Pons (tissue), 1 donor: ENCODE data around the gene UGT2B10.
"Not testable (repeated sequence)": the region's sequence is repeated elsewhere in the genome, so short reads cannot be mapped to it uniquely, and the experiment has no call there.

Source experiments
- DNase-seq: peaks from one replicate; pipeline ENCODE4 v3.0.0-alpha.2; 2016; ENCODE audit warnings: low spot score

UGT2B10 gene

DNA sequence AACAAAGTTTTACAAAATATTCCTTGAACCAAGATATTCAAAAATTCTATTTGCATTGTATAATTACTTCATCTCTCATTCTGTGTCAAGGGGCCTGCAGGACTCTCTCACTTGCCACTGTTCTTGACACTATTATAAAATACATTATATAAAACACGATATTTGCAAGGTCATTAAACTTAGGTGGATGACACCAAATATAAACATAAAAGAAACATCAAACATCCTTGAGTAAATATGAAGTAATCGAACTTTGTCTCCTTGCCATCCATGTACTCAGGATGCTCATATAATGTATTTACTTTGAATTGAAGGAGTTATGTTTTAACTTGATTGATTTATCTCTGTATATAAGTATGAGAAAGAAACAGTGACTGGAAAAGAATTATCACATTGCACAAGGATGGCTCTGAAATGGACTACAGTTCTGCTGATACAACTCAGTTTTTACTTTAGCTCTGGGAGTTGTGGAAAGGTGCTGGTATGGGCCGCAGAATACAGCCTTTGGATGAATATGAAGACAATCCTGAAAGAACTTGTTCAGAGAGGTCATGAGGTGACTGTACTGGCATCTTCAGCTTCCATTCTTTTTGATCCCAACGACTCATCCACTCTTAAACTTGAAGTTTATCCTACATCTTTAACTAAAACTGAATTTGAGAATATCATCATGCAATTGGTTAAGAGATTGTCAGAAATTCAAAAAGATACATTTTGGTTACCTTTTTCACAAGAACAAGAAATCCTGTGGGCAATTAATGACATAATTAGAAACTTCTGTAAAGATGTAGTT lies at the start of gene UGT2B10:
TSS of gene UGT2B10 (plus strand) at position 378 of the 793 bp plus-strand sequence. CDS start at position 404, 26 bp downstream.
- DNase-seq: not testable (repeated sequence)

DNA sequence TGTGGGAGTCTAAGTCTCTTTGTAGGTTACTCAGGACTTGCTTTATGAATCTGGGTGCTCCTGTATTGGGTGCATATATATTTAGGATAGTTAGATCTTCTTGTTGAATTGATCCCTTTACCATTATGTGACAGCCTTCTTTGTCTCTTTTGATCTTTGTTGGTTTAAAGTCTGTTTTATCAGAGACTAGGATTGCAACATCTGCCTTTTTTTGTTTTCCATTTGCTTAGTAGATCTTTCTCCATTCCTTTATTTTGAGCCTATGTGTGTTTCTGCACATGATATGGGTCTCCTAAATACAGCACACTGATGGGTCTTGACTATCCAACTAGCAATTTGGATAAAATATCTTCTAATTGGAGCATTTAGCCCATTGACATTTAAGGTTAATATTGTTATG lies 44.0 kb upstream of the UGT2B10 start:
- not testable (repeated sequence) for DNase-seq

DNA sequence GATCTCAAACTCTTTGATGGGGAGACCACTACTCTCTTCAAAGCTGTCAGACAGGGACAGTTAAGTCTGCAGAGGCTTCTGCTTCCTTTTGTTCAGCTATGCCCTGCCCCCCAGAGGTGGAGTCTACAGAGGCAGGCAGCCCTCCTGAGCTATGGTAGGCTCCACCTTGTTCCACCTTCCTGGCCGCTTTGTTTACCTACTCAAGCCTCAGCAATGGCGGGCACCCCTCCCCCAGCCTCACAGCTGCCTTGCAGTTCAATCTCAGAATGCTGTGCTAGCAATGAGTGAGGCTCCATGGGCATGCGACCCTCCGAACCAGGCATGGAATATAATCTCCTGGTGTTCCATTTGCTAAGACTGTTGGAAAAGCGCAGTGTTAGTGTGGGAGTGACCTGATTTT lies 42.1 kb upstream of the UGT2B10 start:
- DNase-seq: no peak

DNA sequence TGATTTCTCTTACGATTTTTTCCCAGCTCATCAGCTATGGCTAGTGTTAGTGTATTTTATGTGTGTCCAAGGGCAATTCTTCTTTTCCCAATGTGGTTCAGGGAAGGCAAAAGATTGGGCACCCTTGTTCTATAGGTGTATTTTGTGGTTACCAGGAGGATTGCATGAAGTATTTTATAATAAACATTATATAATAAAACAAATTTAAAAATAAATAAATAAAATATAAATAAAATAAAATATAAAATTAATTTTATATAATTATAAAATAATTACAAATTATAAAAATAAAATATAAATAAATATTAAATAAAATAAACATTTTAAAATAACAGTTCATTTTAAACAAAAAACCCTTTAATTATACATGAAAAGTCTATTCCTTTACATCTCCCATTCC lies 35.6 kb upstream of the UGT2B10 start:
- DNase-seq: no peak

DNA sequence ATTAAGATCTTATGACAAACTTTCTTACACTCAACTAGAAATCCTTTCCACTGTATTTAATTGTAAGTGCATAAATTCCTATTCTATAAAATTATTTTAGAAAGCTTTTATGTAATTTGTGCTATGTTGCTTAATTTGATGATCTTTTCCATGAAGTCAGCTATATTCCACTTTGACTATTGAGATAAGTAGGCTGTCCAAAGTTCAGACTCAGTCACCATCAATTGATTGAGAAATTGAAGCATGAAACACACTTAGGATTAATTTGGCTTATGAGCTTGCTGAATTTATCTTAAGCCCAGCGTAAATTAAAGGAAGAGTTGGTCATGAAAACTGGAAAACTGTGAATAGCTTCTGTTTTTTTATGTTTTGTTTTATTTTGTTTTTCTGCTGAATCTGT lies 18.7 kb upstream of the UGT2B10 start:
- DNase-seq: no peak

DNA sequence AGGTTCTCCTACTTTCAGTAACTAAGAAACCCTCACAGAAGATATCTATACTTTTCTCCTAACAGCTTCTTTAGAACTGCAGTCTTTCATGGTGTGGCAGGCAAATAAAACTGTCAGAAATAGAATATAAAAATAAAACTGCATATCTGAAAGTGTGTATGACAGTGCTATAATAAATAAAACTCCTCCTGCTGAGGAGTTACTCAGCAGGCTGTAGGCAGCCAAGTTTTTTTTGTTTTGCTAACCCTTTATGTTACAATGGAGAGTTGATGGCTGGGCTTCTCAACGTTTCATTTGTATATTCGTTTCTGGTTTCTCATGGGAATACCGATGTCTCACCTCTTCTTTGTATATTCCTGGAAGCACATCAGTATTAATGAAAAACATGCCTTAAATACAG lies 18.2 kb upstream of the UGT2B10 start:
- no peak for DNase-seq

DNA sequence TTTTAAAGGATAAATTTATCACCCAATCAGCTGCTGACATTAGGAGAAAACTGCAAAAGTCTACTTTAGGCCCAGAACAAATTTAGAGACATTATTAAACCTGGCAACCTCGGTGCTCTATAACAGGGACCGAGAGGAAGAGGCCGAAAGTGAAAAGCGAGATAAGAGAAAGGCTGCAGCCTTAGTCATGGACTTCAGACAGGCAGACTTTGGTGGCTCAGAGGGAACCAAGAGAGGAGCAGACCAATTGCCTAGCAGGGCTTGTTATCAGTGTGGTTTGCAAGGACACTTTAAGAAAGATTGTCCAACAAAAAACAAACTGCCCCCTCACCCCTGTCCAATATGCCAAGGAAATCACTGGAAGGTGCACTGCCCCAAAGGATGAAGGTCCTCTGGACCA lies 12.8 kb upstream of the UGT2B10 start:
- DNase-seq: no peak

DNA sequence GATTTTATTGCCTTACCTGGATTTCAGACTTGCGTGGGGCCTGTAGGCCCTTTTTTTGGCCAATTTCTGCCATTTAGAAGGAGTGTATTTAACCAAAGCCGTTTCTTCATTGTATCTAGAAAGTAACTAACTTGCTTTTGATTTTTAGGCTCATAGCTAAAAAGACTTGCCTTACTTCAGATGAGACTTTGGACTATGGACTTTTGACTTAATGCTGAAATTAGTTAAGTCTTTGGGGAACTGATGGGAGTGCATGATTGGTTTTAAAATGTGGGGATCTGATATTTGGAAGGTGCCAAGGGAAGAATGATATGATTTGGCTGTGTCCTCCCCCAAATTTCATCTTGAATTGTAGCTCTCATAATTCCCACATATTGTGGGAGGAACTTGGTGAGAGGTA lies 7.7 kb upstream of the UGT2B10 start:
- no peak for DNase-seq

DNA sequence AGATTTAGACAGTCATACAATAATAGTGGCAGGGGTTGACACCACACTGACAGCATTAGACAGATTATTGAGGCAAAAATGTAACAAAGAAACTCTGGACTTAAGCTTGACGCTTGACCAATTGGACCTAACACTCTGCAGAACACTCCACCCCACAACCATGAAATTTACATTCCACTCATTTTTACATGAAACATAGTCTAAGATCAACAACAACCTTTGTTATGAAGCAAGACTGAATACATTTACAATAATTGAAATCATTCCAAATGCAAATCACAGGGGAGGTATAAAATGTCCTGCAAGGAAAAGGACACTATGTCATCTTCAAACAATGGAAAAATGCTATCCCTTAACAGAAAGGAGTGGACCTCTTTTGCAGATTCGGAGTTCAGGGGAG lies 4.9 kb upstream of the UGT2B10 start:
- no peak for DNase-seq

DNA sequence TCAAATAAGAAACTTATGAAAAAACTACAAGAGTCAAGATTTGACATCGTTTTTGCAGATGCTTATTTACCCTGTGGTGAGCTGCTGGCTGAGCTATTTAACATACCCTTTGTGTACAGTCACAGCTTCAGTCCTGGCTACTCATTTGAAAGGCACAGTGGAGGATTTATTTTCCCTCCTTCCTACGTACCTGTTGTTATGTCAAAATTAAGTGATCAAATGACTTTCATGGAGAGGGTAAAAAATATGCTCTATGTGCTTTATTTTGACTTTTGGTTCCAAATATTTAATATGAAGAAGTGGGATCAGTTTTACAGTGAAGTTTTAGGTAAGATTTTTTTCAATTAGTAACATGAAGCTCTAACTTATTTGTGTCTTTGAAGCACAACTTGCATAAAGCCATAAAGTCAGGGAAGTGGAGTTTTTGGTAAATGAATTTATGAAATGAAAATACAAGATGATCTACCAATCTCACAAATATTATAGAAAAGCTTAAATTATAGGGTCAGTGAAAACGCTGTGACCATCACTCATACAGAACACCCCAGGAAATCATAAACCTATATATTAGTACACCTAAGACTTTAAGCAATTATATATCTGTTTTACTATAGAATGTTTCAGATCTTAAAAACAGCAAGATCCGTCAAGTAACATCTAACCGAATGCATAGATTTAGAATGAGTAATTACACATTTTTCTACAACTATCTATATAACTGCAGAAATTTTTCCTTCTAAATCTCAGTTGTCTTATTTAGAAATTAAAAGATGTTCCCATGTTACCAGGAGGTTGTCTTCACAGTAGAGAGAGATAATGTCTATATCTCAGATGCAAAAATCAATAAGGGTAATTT lies 844 bp downstream of the UGT2B10 start:
- not testable (repeated sequence) for DNase-seq

DNA sequence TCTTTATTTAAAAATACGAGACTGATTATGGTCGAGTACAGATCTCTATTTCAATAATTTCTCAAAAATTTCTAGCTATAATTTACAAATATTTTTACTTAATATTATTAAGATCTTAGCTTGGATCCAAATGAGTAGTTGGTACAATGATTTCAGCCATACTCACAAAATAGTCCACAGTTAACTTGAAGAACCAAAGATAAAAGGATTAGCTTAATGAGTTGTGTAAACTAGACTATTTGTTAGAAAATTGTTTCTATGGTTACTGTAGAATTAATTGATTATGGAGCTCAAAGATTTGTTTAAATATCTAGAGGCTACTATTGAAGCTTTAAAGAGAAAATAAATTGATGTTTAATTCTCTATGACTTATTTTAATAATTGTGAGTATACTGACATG lies 1.6 kb downstream of the UGT2B10 start:
- no peak for DNase-seq

DNA sequence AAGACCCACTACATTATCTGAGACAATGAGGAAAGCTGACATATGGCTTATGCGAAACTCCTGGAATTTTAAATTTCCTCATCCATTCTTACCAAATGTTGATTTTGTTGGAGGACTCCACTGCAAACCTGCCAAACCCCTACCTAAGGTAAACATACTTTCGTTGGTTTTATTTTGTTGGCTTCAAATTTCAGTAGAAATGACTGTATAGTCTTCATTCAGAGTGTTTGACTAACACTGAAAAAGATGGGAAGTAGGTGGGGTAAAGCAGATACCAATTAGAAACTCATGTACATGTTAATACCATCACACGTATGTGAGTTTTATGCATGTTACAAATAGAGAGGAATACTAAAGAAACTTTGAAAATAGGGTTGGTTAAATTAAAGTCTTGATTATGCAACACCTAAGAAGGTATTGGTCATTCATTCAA lies 2.3 kb downstream of the UGT2B10 start:
- DNase-seq: not testable (repeated sequence)

DNA sequence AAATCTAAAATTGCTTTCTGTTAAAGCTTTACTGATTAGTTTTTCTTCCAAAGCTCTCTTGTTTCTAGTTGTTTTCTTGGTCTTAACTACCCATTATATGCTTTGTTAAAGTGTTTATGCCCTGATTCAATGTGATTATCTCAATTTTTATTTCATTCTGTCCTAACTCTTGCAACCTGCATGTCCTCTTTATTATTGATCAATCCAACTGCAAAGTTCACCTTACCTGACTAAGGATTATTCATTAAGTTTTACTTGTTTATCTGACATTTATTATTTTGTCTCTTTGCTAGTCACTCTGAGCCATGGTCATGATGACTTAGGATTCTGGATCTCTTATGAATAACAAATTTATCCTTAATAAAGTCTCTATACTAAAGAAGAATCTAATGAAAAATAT lies 15.8 kb downstream of the UGT2B10 start:
- no peak for DNase-seq

DNA sequence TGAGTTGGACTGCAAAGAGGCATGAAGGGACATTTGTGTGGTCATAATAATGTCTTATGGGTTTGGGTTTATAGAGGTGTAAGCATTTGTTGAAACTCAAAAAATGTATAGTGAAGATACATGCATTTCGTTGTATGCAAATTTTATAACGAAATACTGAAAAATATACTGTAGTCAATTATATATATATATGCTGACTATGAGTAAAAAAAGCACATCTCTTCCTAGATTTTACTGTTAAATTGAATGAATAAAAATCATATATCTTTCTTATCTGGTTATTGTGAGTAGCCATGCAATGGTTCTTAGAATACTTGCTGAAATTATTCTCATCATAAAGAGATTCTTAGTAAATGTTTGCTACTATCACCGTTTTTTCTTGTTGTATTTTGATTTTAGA lies 34.5 kb downstream of the UGT2B10 start:
- no peak for DNase-seq

DNA sequence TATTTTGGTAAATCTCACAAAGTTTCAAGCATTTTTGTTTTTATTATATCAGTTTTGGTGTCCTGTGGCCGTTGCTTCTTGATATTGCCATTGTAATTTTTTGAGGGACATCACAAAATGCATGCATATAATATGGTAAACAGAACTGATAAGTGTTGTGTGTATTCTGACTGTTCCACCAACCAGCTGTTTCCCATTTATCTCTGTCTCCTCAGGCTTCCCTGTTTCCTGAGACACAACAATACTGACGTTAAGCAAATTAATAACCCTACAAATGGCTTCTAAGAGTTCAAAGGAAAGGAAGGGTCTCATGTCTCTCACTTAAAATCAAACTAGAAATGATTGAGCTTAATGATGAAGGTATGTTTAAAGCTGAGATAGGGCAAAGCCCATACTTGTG lies 40.0 kb downstream of the UGT2B10 start:
- DNase-seq: no peak

DNA sequence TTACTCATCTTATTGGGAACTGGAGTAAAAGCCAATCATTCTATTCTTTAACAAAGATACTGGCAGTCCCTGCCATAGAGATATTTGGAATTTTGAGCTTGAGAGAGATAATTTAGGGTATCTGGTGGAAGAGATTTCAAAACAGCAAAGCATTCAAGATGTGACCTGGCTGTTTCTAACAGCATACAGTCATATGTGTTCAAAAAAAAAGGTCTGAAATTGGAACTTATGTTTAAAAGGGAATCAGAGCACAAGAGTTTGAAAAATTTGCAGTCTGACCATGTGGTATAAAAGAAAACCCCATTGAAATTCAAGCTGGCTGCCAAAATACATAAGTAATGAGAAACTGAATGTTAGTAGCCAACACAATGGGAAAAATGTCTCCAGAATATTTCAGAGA lies 42.2 kb downstream of the UGT2B10 start:
- no peak for DNase-seq

DNA sequence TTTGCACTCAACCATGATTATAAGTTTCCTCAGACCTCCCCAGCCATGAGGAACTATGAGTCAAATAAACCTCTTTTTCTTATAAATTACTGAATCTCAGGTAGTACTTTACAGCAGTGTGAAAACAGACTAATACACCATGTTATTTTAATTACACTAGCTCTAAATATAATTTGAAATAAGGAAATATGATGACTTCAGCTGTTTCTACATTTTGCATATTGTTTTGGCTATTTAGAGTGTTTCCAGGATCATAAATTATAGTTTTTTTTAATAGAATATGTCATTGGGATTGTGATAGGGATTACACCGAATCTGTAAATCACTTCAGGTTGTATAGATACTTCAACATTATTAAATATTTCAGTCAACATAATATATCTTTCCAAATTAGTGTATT lies 43.9 kb downstream of the UGT2B10 start:
- no peak for DNase-seq

DNA sequence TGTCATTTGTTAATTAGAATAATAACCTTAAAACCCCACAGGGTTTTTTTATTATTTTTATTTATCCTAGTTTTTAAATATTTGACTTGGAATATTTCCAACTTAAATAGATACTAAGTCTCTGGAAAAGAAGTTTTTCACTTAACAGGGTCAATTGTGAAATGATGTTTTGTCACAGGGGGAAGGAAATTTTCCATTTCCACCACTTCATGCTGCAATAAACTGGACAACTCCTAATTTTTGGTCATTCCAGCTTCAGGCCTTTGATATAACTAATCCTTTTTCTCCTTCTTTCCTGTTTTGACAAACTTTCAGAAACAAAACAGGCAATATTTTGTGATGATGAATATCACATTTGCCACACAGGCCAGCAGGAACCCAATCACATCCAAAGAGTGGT lies 45.3 kb downstream of the UGT2B10 start:
- no peak for DNase-seq

DNA sequence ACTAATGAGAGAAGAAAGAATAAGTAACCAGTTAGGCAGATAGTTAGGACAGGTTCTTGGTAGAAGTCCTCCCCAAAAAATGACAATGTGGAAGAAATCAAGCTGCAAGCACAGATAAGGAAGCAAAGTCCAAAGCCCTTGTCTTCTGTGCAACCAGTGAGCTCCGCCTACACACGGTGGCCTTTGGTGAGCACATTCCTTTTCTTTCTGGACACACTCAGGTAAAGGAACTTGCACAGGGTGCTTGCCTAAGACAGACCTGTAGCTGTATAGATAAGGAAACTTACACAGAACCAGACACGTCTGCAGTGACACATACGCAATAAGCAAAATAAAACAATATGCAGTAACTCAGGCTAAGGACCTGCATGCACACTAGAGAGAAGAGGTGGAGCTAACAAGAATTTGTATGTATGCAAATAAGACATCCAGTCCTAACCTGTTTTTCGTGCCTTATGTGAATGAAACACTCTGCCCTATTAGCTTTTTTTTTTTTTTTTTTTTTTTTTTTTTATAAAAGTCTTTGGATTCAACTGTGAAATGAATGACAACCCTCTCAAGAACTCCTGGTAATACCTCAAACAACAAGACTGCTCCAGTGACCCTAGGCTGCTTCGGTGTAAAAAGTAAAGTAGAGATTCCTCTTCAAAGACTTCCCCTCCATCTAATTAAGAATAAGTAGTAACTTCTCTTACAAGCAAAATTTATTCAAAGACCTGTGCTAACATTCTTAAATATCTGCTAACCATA lies 48.8 kb downstream of the UGT2B10 start:
- no peak for DNase-seq

DNA sequence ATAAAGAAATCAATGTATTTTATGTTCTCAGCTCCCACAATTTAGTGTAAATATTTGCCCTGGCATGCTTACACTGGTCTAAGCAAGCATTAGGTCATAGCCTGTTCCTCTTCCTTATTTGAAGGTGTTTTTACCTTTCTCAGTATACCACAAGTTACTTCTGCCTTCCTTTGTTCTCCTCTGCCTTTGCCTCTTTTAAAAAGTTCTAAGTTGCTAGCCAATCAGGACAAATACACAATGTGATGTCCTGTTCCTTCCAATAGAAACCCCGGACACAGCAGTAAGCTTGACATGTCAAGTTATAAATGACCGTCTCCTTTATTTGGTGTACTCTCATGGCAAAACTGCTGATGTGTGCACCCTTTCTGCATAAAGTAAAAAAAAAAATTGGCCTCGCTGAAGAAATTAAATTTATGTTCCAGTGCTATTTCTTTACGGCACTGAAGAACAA lies 49.4 kb downstream of the UGT2B10 start:
- DNase-seq: no peak

DNA sequence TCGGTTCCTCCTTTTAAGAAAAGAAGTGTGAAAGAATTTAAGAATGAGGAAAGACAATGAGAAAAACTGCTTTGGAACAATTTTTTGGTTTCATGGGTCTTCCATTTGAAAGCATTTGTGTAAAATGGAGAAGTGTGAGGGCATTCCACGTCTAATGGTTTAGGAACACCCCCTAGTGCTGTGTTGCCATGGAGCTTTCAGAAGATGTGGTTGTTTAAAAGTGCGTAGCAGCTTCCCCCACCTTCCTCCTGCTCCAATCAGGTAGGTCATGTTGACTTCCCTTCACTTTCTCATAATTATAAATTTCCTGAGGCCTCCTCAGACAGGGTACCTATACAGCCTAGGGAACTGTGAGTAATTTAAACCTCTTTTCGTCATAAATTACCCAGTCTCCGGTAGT lies 50.0 kb downstream of the UGT2B10 start:
- DNase-seq: no peak

DNA sequence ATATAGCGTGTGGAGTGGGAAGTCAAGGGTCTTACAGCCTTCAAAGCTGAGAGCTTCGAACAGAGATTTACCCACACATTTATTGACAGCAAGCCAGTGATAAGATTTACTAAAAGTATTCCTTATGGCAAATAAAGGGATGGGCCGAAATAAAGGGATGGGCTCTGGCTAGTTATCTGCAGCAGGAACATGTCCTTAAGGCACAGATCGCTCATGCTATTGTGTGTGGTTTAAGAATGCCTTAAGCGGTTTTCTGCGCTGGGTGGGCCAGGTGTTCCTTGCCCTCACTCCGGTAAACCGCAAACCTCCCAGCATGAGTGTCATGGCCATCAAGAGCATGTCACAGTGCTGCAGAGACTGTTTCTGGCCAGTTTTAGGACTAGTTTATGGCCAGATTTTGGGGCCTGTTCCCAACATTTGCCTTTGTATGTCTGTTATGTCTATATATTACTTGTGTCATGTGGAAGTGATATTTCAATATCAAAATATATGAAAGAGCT lies 53.5 kb downstream of the UGT2B10 start:
- DNase-seq: no peak
